ENCODE results near the gene UXS1. TPM values are rescaled to one million over a fixed set of nuclear protein-coding genes. Genes with fewer than 3 reads are reported as not detected.
A peak's percentile ranks its signal among the peaks of the same experiment; 100 is the strongest.

The UXS1 gene
- polyA plus RNA-seq, 1 donor from 2014 or later, result 19.1 TPM

- H3K36me3 ChIP-seq (ENCODE audit: insufficient read depth, low read length), result peaks cover 2% of the 10 kb centered on the region
- H3K79me2 ChIP-seq (replicated peaks; ENCODE audit: insufficient read depth, low read length), result no peaks in the 10 kb centered on the region
- H3F3A ChIP-seq (ENCODE audit: insufficient read depth, low read length, poor library complexity, severe bottlenecking), result no peaks in the 10 kb centered on the region
- no peaks in the 10 kb centered on the region for H4K20me1 ChIP-seq (ENCODE audit: insufficient read depth)
- no peaks in the 10 kb centered on the region for H3K27me3 ChIP-seq (ENCODE audit: insufficient read depth, low read depth, low read length)
- H3K27ac ChIP-seq (ENCODE audit: low read length), result no peak overlapping the region
- no peak overlapping the region for H2AFZ ChIP-seq (ENCODE audit: low read depth, low read length)
- H3K4me2 ChIP-seq (ENCODE audit: low read length), result no peak overlapping the region
- no peak overlapping the region for H3K4me3 ChIP-seq (ENCODE audit: low read length)
- no peaks in the 10 kb centered on the region for H3K9me2 ChIP-seq (ENCODE audit: insufficient read depth, low read length)
- no peak overlapping the region for H3K9ac ChIP-seq (ENCODE audit: low read length)
- H3K9me3 ChIP-seq (ENCODE audit: low read length), result no peaks in the 10 kb centered on the region
- TF ChIP-seq EP300 (conservative IDR thresholded peaks at IDR 0.05; ENCODE audit: poor library complexity, severe bottlenecking) (no peak), REST (IDR thresholded peaks at IDR 0.05; ENCODE audit: borderline replicate concordance) (no peak), POLR2AphosphoS5 (IDR thresholded peaks at IDR 0.05) (no peak), SMC3 (conservative IDR thresholded peaks at IDR 0.05; ENCODE audit: poor library complexity) (no peak), EZH2 (IDR thresholded peaks at IDR 0.05; ENCODE audit: borderline replicate concordance, insufficient read depth, low read length, poor library complexity, severe bottlenecking) (no peak), CTCF (IDR thresholded peaks at IDR 0.05; ENCODE audit: poor library complexity, severe bottlenecking) (no peak), TAF1 (IDR thresholded peaks at IDR 0.05; ENCODE audit: low read depth) (no peak), MXI1 (conservative IDR thresholded peaks at IDR 0.05; ENCODE audit: poor library complexity, severe bottlenecking) (no peak), RAD21 (conservative IDR thresholded peaks at IDR 0.05) (no peak)
Observed at GRCh38 chr2:106105151-106105922, 88.8 kb downstream of the UXS1 start.

- Histone ChIP-seq H3K9me2 (ENCODE audit: insufficient read depth, low read length) (no peaks in the 10 kb centered on the region), H4K20me1 (ENCODE audit: insufficient read depth) (no peaks in the 10 kb centered on the region), H3K27ac (ENCODE audit: low read length) (no peak overlapping the region), H3K9ac (ENCODE audit: low read length) (no peak overlapping the region), H3K4me3 (ENCODE audit: low read length) (no peak overlapping the region), H3K79me2 (replicated peaks; ENCODE audit: insufficient read depth, low read length) (no peaks in the 10 kb centered on the region), H3K9me3 (ENCODE audit: low read length) (no peaks in the 10 kb centered on the region), H2AFZ (ENCODE audit: low read depth, low read length) (no peak overlapping the region), H3K36me3 (ENCODE audit: insufficient read depth, low read length) (peaks cover 4% of the 10 kb centered on the region), H3K4me2 (ENCODE audit: low read length) (no peak overlapping the region), H3K27me3 (ENCODE audit: insufficient read depth, low read depth, low read length) (no peaks in the 10 kb centered on the region), H3F3A (ENCODE audit: insufficient read depth, low read length, poor library complexity, severe bottlenecking) (no peaks in the 10 kb centered on the region)
- TF ChIP-seq EZH2 (IDR thresholded peaks at IDR 0.05; ENCODE audit: borderline replicate concordance, insufficient read depth, low read length, poor library complexity, severe bottlenecking) (no peak), RAD21 (conservative IDR thresholded peaks at IDR 0.05) (peak; percentile 96), CTCF (IDR thresholded peaks at IDR 0.05; ENCODE audit: poor library complexity, severe bottlenecking) (peak; percentile 94), SMC3 (conservative IDR thresholded peaks at IDR 0.05; ENCODE audit: poor library complexity) (peak; percentile 93)
Observed at GRCh38 chr2:106104332-106105062, 89.6 kb downstream of the UXS1 start.
